NCI-H2227 (cell line): ENCODE measurements around the gene ARHGAP24.
"Not testable (repeated sequence)": the region's sequence is repeated elsewhere in the genome, so short reads cannot be mapped to it uniquely, and the experiment has no call there.

Experiments
- DNase-seq: peaks from one replicate; lab custom pipeline; 2025; ENCODE audit not compliant: unreplicated experiment; lab: John Stamatoyannopoulos, UW

The ARHGAP24 gene

GRCh38 chr4:85515701-85516100 is 40.8 kb downstream of the ARHGAP24 start:
- DNase-seq: no peak

- DNase-seq: not testable (repeated sequence)
These were observed 43.6 kb downstream of the ARHGAP24 start for GRCh38 chr4:85518526-85518925.

GRCh38 chr4:85520765-85521749 is 46.1 kb downstream of the ARHGAP24 start:
- no peak for DNase-seq

GRCh38 chr4:85522277-85522676 is 47.3 kb downstream of the ARHGAP24 start:
- DNase-seq: no peak

- no peak for DNase-seq
These were observed 47.9 kb downstream of the ARHGAP24 start for GRCh38 chr4:85522836-85523235.

- peak; percentile 0 for DNase-seq
These were observed 52.9 kb downstream of the ARHGAP24 start for GRCh38 chr4:85527815-85528214.

GRCh38 chr4:85531560-85532341 is 56.8 kb downstream of the ARHGAP24 start:
- DNase-seq: no peak

- DNase-seq: no peak
These were observed 59.2 kb downstream of the ARHGAP24 start for GRCh38 chr4:85534120-85534519.

- no peak for DNase-seq
These were observed 68.9 kb downstream of the ARHGAP24 start for GRCh38 chr4:85543832-85544231.

- no peak for DNase-seq
These were observed 69.8 kb downstream of the ARHGAP24 start for GRCh38 chr4:85544751-85545150.

- no peak for DNase-seq
These were observed 73.2 kb downstream of the ARHGAP24 start for GRCh38 chr4:85548116-85548515.

GRCh38 chr4:85548841-85549240 is 73.9 kb downstream of the ARHGAP24 start:
- DNase-seq: no peak

GRCh38 chr4:85555206-85555605 is 80.3 kb downstream of the ARHGAP24 start:
- no peak for DNase-seq

GRCh38 chr4:85556283-85556682 is 81.3 kb downstream of the ARHGAP24 start:
- no peak for DNase-seq

- no peak for DNase-seq
These were observed 82.3 kb downstream of the ARHGAP24 start for GRCh38 chr4:85557016-85557901.

- no peak for DNase-seq
These were observed 91.0 kb downstream of the ARHGAP24 start for GRCh38 chr4:85565761-85566480.

GRCh38 chr4:85569730-85570299 is 94.9 kb downstream of the ARHGAP24 start:
- no peak for DNase-seq

GRCh38 chr4:85570388-85570787 is 95.4 kb downstream of the ARHGAP24 start:
- DNase-seq: no peak

GRCh38 chr4:85571008-85571407 is 96.1 kb downstream of the ARHGAP24 start:
- no peak for DNase-seq

GRCh38 chr4:85573270-85573669 is 98.3 kb downstream of the ARHGAP24 start:
- no peak for DNase-seq
